ENCODE results near the gene CAPN12. TPM values are rescaled to one million over a fixed set of nuclear protein-coding genes. Genes with fewer than 3 reads are reported as not detected.

Gene CAPN12
- total RNA-seq, 1 donor from 2014 or later = 12.4 TPM

DNA sequence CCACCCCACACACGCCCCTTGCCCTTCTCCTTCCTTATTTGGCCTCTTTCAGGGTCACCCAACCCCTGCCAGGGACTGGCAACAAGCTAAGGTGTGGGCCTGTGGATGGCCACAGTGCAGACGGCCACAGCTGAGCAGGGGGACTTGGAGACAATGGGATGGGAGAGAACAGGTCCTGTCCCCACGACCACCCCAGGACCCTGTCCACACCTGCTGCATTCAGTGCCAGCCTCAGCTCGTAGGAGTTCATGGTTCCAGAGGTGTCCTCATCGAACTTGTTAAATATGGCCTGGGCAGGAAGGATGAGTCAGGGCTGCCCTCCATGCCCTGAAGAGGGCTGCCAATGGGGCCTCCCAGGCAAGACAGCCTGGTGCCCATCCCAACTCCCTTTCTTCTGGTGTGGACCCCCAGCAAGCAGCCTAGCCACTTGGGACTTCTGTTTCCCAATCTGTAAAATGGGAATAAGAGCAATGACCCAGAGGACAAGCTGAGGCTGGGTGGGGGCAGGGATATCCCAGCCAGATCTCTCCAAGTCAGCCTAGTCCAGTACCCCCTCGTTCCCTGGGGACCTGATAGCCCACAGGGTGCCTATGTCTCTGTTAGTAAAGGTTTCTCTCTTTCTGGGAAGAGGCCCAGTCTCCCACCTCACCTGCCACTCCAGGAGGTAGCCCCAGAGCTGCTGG is 10.6 kb downstream of the CAPN12 start:
- Mint-ChIP-seq H3K36me3 (ENCODE audit: low read depth) (peaks cover 17% of the 10 kb centered on the region), H3K27me3 (no peaks in the 10 kb centered on the region), H3K4me1 (peaks cover 42% of the 10 kb centered on the region), H3K4me3 (peak overlapping the region; percentile 19), H3K27ac (peak overlapping the region; percentile 90), H3K9me3 (no peaks in the 10 kb centered on the region)
- intact Hi-C loops (cut with micrococcal nuclease) = loop anchor here (1.0 to 10.0 kb wide), 4 partner anchors 97 to 331 kb away; partner anchors contain the start of genes FAM98C, MRPS12 and SARS2
- ChIA-PET POLR2A (interaction anchor here (1.1 to 4.1 kb wide), 9 partner anchors 36 to 197 kb away, joined by 3 to 28 read pairs (median 6); partner anchors contain the start of genes HNRNPL, MRPS12, RINL and SARS2), CTCF (interaction anchor here (0.8 to 3.0 kb wide), 4 partner anchors 153 to 331 kb away, joined by 3 to 25 read pairs (median 4); partner anchors contain the start of genes FAM98C, MRPS12 and SARS2)
- DNase-seq = no peak
- no peak for ATAC-seq (ENCODE audit: low read depth)
- TF ChIP-seq, protein P1, sequence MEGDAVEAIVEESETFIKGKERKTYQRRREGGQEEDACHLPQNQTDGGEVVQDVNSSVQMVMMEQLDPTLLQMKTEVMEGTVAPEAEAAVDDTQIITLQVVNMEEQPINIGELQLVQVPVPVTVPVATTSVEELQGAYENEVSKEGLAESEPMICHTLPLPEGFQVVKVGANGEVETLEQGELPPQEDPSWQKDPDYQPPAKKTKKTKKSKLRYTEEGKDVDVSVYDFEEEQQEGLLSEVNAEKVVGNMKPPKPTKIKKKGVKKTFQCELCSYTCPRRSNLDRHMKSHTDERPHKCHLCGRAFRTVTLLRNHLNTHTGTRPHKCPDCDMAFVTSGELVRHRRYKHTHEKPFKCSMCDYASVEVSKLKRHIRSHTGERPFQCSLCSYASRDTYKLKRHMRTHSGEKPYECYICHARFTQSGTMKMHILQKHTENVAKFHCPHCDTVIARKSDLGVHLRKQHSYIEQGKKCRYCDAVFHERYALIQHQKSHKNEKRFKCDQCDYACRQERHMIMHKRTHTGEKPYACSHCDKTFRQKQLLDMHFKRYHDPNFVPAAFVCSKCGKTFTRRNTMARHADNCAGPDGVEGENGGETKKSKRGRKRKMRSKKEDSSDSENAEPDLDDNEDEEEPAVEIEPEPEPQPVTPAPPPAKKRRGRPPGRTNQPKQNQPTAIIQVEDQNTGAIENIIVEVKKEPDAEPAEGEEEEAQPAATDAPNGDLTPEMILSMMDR (IDR thresholded peaks at IDR 0.05) = no peak

DNA sequence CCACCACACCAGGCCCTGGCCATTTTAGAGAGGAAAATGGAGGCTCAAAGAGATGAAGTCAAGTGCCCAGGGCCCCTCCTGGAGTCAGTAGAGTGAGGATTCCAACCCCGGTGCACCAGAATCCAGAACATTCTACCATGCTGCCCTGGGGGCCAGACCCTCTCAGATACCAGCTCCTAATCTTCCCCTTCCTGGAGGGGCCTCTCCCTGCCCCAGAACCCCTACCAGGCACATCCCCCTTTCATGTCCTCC is 11.1 kb downstream of the CAPN12 start:
- no peak for DNase-seq
- TF ChIP-seq, protein P1 (IDR thresholded peaks at IDR 0.05) = no peak
- Mint-ChIP-seq H3K27me3 (no peaks in the 10 kb centered on the region), H3K9me3 (no peaks in the 10 kb centered on the region), H3K27ac (peak overlapping the region; percentile 90), H3K36me3 (ENCODE audit: low read depth) (peaks cover 21% of the 10 kb centered on the region), H3K4me3 (no peak overlapping the region), H3K4me1 (peaks cover 42% of the 10 kb centered on the region)
- ChIA-PET POLR2A (interaction anchor here (1.1 to 4.1 kb wide), 6 partner anchors 37 to 197 kb away, joined by 3 to 28 read pairs (median 6); partner anchors contain the start of genes HNRNPL, MRPS12, RINL and SARS2), CTCF (interaction anchor here (0.8 to 3.0 kb wide), 4 partner anchors 154 to 330 kb away, joined by 3 to 25 read pairs (median 4); partner anchors contain the start of genes FAM98C, MRPS12 and SARS2)
- ATAC-seq (ENCODE audit: low read depth) = no peak
- intact Hi-C loops (cut with micrococcal nuclease) = loop anchor here (10.0 kb wide), 1 partner anchor 188 kb away; no protein-coding TSS in a partner anchor

DNA sequence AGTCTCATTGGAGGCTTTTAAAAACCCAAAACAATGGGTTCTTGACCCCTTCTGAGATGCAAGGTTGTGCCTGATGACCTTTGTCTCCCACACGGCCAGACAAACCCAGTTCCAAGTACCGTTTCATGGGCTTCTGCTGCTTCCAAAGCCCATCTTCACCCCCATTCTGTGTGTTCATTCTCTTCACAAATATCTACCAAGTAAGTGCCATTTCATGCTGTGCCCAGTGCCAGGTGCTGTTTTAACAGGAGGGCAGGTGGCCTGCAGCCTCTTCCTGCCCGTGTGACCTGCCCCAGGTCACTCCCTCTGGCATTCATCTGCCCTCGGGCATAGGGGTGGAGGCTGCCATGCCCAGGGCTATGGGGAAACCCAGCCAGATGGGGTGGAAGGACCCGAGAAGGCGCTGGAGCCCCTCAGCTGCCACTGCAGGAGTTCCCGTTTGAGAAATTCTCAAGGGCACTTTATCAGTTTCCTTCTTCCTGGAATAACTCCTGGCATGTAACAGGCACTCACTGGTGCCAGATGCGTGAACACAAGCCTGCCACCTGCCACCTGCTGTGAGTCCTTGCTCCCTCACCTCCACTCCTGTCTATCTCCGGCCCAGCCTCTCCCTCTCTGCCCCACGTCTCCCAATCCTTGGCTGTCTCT is 12.5 kb downstream of the CAPN12 start:
- ATAC-seq (ENCODE audit: low read depth) = no peak
- peaks cover 35% of the 10 kb centered on the region for H3K4me1 Mint-ChIP-seq
- POLR2A ChIA-PET = no interaction called here
- peak overlapping the region; percentile 48 for H3K27ac Mint-ChIP-seq
- TF ChIP-seq, protein P1 (IDR thresholded peaks at IDR 0.05) = no peak
- H3K36me3 Mint-ChIP-seq (ENCODE audit: low read depth) = peaks cover 32% of the 10 kb centered on the region
- H3K9me3 Mint-ChIP-seq = no peaks in the 10 kb centered on the region
- H3K4me3 Mint-ChIP-seq = no peak overlapping the region
- intact Hi-C loops (cut with micrococcal nuclease) = loop anchor here (10.0 kb wide), 1 partner anchor 187 kb away; no protein-coding TSS in a partner anchor
- no peak for DNase-seq
- CTCF ChIA-PET = no interaction called here
- no peaks in the 10 kb centered on the region for H3K27me3 Mint-ChIP-seq

DNA sequence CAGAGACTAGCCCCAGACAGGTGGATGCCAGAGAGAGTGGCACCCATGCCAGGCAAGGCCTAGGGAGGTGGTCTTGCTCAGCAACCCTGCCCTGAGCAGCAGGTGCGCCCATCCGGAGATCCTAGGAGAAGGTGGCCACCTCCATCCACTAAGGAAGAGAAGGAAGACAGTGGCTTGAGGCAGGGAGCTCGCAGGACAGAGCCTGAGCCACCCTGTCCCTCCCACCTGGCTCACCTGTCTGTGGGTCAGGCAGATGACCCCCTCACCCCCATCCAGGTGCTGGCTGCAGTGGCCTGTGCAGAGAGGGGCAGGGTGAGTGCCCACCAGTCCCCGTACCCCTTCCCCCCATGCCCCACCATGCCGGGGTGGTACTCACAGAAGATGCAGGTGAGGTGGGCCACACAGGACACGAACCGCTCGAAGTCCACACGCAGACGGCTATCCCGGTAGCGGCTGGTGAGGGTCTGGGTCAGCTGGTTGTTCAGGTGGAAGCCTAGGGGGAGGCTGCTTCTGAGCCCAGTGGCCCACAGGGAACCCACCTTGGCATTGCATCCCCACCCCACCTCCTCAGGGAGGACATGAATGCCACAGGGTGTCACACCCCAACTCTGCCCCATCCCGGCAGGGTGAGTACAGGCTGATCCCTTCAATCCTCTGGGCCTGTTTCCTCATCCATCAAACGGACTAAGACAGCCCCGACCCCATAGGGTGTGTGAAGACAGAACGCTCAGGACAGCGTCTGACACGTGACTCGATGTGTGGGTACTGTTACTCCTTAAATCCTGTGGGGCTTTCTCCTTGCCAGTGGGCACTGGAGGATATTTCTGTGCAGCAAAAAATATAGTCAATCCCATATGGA is 13.3 kb downstream of the CAPN12 start:
- intact Hi-C loops (cut with micrococcal nuclease) = loop anchor here (10.0 kb wide), 1 partner anchor 186 kb away; no protein-coding TSS in a partner anchor
- Mint-ChIP-seq H3K4me1 (peaks cover 32% of the 10 kb centered on the region), H3K9me3 (no peaks in the 10 kb centered on the region), H3K27ac (peak overlapping the region; percentile 48), H3K27me3 (no peaks in the 10 kb centered on the region), H3K4me3 (no peak overlapping the region), H3K36me3 (ENCODE audit: low read depth) (peaks cover 40% of the 10 kb centered on the region)
- DNase-seq (no peak), ATAC-seq (ENCODE audit: low read depth) (no peak)
- ChIA-PET CTCF (interaction anchor here (0.8 to 1.7 kb wide), 3 partner anchors 156 to 201 kb away, joined by 3 to 7 read pairs (median 4); partner anchors contain the start of genes MRPS12 and SARS2), POLR2A (no interaction called here)
- TF ChIP-seq, protein P1 (IDR thresholded peaks at IDR 0.05) = no peak
